ENCODE results near the gene DDIT4.

- TF ChIP-seq CTCF (IDR thresholded peaks at IDR 0.05) (no peak), POLR2A (IDR thresholded peaks at IDR 0.05) (no peak)
Measured at GRCh38 chr10:72250666-72251065, 23.1 kb upstream of the DDIT4 start.
